HG03457 (cell line): ENCODE measurements around the gene AUTS2.
"Not testable (repeated sequence)": the region's sequence is repeated elsewhere in the genome, so short reads cannot be mapped to it uniquely, and the experiment has no call there.

ENCODE experiments used
- ATAC-seq: cut with Tn5 transposase; IDR thresholded peaks from one replicate; pipeline ENCODE4 v1.9.1; 2021; ENCODE audit warnings: moderate number of reproducible peaks; ENCODE audit not compliant: unreplicated experiment

Gene AUTS2

DNA sequence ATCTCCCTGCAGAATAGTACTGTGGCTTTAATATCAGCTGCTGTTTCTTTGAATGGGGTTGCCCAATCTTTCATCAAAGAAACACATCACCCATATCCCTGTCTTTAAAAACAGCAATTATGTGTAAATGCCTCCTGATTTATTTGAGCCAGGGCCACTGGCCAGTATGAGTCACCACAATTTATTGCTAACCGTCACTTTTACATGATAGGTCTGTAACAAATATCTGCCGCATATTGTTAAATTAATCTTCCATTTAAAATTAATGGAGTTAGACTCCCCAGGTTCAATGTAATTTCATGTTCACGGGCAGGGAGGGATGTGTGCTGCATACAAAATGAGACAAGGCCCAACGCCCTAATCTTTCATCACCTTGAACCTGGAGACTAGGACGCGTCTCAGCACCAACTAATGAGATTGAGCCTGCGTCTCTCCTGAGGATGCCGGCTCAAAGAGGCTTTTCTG is 673.4 kb downstream of the AUTS2 start:
- no peak for ATAC-seq

- ATAC-seq: not testable (repeated sequence)
These were observed 677.3 kb downstream of the AUTS2 start for GRCh38 chr7:70275570-70275969.

- ATAC-seq: no peak
These were observed 686.9 kb downstream of the AUTS2 start for GRCh38 chr7:70285187-70285586.

DNA sequence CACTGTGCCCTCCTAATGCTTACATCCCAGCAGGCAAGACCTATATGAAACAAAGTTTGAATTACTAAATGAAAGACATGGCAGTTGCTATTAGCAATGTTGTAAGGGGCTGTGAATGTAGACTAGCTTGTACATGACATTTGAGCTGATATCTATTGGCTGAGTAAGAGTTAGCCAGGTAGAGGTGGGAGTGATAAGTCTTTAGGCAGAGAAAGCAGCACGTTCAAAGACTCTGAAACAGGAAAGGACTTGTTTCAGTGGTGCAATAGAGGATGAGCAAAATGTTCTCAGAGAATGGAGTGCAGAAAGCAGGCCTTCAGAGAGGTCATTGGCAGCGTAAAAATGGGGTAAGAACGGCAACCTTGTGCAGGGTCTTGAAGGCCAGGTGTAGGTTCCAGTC is 687.6 kb downstream of the AUTS2 start:
- ATAC-seq: no peak

DNA sequence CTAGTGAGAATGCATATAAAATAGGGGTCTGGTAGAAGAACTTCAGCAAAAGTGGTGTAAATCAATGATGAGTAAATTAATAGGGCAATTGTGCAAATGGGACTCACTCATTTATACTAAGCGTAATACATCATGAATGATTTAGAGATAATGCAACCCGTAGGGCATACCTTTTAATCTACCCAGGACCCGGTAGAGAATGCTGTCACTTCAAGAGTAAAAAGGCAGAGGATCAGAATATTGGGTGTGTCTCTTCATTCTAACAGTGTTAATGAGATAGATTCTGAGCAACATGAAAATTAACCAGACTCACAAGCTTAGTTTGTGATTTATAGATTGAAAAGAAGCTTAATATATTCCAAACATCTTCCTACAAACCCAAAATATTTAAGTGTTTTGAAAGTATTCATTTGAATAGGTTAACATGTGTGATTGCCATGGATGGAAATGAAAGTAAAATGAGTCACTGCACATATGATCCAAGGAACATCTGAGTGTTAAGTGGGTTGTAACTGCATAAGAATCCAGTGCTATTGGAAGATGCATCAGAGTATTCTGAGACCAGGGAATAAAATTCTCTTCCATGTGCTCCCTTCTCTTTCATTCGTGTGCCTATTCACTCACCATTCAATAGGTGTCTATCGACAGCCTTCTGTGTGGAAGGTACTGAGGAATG is 690.6 kb downstream of the AUTS2 start:
- ATAC-seq: no peak

GRCh38 chr7:70292716-70293115 is 694.4 kb downstream of the AUTS2 start:
- ATAC-seq: no peak

GRCh38 chr7:70294211-70294911 is 696.1 kb downstream of the AUTS2 start:
- ATAC-seq: no peak

DNA sequence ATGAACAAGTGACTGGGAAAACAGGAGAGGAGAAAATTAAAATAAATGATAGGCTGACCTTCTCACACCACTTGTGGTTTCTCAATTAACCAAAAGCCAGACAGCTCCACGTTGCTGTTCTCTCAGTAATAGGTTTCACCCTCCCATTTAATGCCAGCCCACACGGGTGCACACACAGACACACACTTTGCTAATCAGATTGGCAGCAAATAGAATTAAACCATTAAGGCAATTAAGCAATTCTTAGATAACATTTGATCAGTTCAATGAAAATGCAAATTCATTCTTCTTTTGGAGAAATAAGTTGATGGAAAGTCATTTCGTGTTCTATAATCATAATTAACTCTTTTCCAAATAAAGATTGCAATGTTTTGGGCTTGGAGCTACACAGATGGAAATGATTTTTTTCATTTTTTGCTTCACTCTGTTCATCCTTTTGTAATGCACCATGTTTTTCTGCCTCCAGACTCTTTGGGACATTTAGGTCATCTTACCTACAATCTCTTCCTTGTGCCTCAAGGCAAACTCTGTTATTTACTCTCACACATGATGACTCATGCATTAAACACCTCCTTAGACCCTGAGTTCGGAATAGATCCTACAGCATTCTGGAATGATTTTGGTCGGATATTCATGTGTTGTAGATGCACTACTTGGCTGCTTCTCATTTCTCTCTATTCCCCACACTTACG is 700.7 kb downstream of the AUTS2 start:
- no peak for ATAC-seq

GRCh38 chr7:70299472-70299807 is 701.2 kb downstream of the AUTS2 start:
- no peak for ATAC-seq

- ATAC-seq: no peak
These were observed 703.5 kb downstream of the AUTS2 start for GRCh38 chr7:70301673-70302185.

DNA sequence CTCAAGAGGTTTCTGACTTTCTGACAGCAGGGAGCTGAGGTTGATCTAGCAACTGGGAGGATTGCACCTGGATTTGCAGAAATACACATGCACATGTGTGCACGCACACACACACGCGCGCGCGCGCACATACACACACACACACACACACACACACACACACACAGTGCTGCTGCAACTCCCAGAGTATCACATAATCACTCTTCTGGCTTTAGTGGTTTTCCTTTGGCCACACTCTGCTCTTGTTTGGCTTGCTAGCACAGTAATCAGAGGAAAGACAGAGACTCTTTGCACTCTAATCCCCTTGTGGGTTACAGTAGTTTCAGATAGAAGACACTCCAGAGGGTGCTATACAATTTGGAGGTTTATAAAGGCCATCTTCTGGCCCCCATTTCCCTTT is 705.0 kb downstream of the AUTS2 start:
- ATAC-seq: no peak

DNA sequence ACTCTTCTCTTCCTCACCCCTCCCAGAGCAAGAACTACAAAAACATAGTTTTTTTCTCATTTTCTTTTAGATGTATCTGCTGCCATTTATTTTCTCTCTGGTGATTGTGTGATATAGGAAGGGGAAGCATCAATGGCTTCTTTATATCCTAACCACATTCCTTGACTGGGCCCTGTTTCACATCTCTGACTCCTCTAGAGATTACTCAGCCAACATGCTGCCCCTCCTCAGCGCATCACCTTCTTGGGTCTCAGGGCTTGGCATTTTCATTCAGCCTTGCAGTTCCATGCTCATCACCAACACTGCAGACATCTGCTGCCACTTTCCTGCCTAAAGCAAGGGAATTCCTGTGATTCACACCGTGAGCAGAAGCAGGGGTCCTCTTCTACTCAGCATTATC is 705.5 kb downstream of the AUTS2 start:
- no peak for ATAC-seq

GRCh38 chr7:70306173-70306572 is 707.9 kb downstream of the AUTS2 start:
- ATAC-seq: no peak

DNA sequence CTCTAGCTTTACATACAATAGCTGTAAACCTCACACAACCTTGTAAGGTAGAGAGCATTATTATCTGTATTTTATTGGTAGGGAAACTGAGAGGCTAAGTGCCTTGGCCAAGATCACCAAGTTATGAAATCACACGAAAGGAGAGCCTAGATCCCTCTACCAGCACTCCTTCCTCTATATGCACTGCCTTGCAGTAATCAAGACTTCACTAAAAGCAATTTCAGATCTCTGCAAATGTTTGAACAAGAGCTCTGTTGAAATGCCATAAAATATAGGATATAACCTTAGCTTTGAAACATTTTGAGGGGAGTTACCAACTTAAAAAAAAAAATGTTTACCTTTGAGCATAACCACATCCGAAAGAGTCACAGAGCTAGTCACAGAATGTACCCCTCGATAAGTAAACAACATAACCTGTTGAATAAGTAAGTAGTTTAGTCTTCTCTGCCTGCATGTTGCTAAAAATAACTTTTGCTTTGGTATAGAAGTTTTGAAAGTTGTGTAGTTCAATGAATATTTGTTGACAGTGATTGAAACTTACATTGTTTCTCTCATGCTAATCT is 709.4 kb downstream of the AUTS2 start:
- ATAC-seq: no peak

- no peak for ATAC-seq
These were observed 714.1 kb downstream of the AUTS2 start for GRCh38 chr7:70312336-70312735.

GRCh38 chr7:70313271-70313670 is 715.0 kb downstream of the AUTS2 start:
- ATAC-seq: no peak

GRCh38 chr7:70313687-70314086 is 715.4 kb downstream of the AUTS2 start:
- no peak for ATAC-seq

DNA sequence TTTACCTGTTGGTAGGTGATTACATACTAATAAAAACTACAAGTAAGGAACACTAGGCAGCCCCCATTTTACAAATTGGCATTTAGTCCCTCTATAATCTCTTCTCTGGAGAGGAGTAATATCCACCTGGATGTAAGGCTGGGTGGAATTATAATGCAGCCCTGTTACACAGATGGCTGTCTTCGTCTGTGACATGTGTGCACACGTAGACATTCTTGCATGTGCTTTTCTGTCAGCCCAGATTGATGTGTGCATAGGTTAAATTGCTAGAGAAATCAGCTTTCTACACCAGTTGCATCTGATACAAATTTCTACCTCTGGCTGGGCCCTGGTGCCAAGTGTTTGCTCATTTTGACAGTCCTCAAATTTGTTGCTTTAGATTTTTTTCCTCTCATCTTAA is 715.9 kb downstream of the AUTS2 start:
- no peak for ATAC-seq

DNA sequence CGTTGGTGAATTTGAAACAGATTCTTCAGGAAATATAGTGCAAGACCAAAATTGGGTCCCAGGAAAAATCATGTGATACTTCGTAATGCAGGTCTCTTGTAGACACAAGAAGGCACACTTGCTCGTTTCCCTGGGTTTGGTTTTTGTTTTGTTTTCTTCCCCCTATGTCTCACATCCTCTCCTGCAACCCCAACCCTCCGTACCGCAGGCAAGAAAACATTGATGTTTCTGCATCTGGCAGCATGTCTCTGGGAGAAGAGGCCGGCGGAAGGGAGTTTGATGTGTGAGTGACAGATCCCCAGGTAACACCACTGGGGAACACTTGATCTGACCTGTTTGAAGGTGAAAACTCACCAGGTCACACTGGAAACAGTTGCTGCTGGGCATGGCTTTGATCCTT is 718.5 kb downstream of the AUTS2 start:
- ATAC-seq: no peak

DNA sequence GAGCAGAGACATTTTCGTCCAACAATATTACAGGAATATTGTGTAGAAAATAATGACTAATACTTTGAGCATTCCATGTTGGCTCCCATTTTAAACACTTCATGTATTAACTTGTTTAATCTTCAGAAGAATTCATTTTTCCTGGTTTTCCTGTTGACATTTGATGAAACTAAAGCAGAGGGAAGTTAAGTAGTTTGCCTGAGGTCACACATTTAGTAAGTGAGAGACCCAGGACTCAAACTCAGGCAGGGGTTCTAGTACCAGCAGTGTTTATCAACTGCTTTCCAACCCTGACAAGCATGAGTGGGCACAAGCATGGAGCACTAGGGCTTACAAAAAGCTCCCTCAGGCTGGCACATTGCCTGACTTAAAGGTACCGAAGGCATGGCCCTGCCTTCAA is 719.1 kb downstream of the AUTS2 start:
- no peak for ATAC-seq

DNA sequence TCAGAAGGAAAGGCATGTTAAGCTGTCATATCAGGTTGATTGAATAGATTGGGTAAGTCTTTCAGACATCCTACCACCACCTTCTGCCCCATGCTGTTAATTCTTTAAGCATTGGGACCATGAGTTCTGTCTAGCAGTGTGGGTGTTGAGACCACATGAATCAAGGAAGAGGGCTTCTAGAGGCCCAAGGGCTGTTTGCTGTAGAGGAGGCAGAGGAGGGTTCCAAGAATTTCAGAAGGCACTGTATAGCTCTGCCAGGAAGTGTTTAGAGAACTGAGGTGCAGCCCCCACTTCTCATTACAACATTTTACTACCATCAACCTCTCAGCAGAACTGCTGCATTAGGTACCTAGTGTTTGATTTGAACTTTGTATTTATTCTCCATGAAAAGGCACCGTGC is 720.2 kb downstream of the AUTS2 start:
- no peak for ATAC-seq

DNA sequence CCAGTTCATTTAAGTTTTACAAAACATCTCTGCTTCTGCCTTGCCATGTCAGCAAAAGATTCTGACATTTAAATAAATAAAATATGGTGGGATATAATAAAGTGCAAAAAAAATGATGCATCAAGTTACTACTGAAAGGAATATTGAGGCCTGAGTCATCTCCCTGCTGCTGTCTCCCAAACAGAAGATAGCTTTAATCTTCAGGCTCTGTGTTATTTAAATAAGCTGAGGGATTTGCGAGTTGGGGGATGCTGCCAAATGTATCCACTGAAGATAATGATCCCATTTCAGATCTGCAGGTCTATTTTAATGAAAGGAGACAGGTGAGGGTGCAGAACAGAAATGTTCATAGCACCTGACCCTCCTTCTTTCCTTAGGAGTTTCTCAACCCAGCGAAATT is 720.8 kb downstream of the AUTS2 start:
- ATAC-seq: no peak
